Transverse colon (tissue), 4 donors: Measurements from ENCODE around the gene IL1RAPL1. TPM values are rescaled to one million over a fixed set of nuclear protein-coding genes. Genes with fewer than 3 reads are reported as not detected.

Source experiments
- DNase-seq: peaks from one replicate; pipeline ENCODE4 v3.0.0-alpha.2; 2019
- H3K27ac ChIP-seq, 4 donors: fragments of 200-600 bp; sonication (generic); 2 replicates each; pipeline ENCODE4 v1.5.1; 2016 to 2018; ENCODE audit warnings: inconsistent platforms in 4 of 4
- H3K27me3 ChIP-seq: fragments of 200-600 bp; sonication (generic); 2 replicates; pipeline ENCODE4 v1.5.1; 2017; ENCODE audit warnings: inconsistent platforms
- H3K36me3 ChIP-seq, 4 donors: fragments of 200-600 bp; sonication (generic); 2 replicates each; pipeline ENCODE4 v1.5.1; 2017 to 2019; ENCODE audit warnings: inconsistent platforms in 4 of 4
- H3K4me1 ChIP-seq, 4 donors: fragments of 200-600 bp; sonication (generic); 2 replicates each; pipeline ENCODE4 v1.5.1; 2017 to 2020; ENCODE audit warnings: inconsistent platforms in 4 of 4
- H3K4me3 ChIP-seq, 4 donors: fragments of 200-600 bp; sonication (generic); 1 replicate in 1 of 4; 2 replicates in 3 of 4; pipeline versions ENCODE4 v1.5.1 to v1.6.1; 2017 to 2019; ENCODE audit warnings: inconsistent platforms in 4 of 4
- H3K9me3 ChIP-seq, 2 donors: fragments of 200-600 bp; sonication (generic); 2 replicates each; pipeline ENCODE4 v1.5.1; 2017 to 2019; ENCODE audit warnings: inconsistent platforms in 2 of 2
- CTCF ChIP-seq, 5 experiments: fragments of 200-600 bp in 3 of 5; fragments of 450-650 bp in 2 of 5; sonication (generic) in 3 of 5; IDR thresholded peaks; 1 replicate in 2 of 5; 2 replicates in 3 of 5; pipeline ENCODE4 v1.5.1; 2016 to 2017; ENCODE audit warnings: antibody characterized with exemption in 5 of 5, inconsistent platforms in 3 of 5, mild to moderate bottlenecking in 2 of 5, moderate library complexity in 1 of 5
- EP300 ChIP-seq: sonication (generic); formaldehyde crosslinking; IDR thresholded peaks from one replicate; pipeline ENCODE4 v1.6.1; 2017; ENCODE audit warnings: antibody characterized with exemption, low read depth
- POLR2A ChIP-seq: fragments of 450-650 bp; IDR thresholded peaks from one replicate; pipeline ENCODE4 v1.6.1; 2016; ENCODE audit warnings: antibody characterized with exemption, mild to moderate bottlenecking, moderate library complexity
- POLR2AphosphoS5 ChIP-seq, 3 donors: sonication (generic); formaldehyde crosslinking; IDR thresholded peaks; one replicate each; pipeline ENCODE4 v1.6.1; 2016; ENCODE audit warnings: antibody characterized with exemption in 3 of 3
- WGBS, 2 donors: methylation state at CpG; one replicate each; pipeline ENCODE4 v1.1.5; 2018; ENCODE audit warnings: low coverage in 1 of 2; 5-methylcytosine and 5-hydroxymethylcytosine counted together
- in situ Hi-C, 4 donors: fragments of 200-750 bp; cut with MboI; loops; one replicate each; pipeline versions ENCODE4 v1.15.0 to v1.15.1; 2017; ENCODE audit warnings: low sequenced_read_pairs in 3 of 4, low pct_ligation_motif_present in 1 of 4, low pct_unique_long_range_greater_than_20kb in 1 of 4
- intact Hi-C: fragments of 100-400 bp; cut with DNase I; formaldehyde crosslinking; loops from one replicate; pipeline ENCODE4 v1.15.1; 2023; ENCODE audit warnings: low total_unique reads
- total RNA-seq, 4 donors: library from RNA; depleted of rRNA; stranded (reverse); fragments of >200 nt; gene quantifications; one replicate each; pipeline ENCODE4 v1.1.0, GENCODE V29; 2016

Gene IL1RAPL1
- total RNA-seq, 4 donors from 2014 or later = 0.14 to 0.32 (median 0.20) TPM; not detected in 1

GRCh38 chrX:28960063-28960462, 372.8 kb downstream of the IL1RAPL1 start:
- no peak for DNase-seq

GRCh38 chrX:28966331-28966730, 379.1 kb downstream of the IL1RAPL1 start:
- Histone ChIP-seq H3K36me3 (no peaks in the 10 kb centered on the region), H3K27me3 (no peaks in the 10 kb centered on the region), H3K9me3 (no peaks in the 10 kb centered on the region), H3K4me1 (no peaks in the 10 kb centered on the region), H3K4me3 (no peak overlapping the region), H3K27ac (no peak overlapping the region)
- in situ Hi-C loops (no loop called here), intact Hi-C loops (no loop called here)
- DNase-seq = no peak
- 32 to 39% methylated on average over 3 of the region's 3 CpGs for WGBS, 2 donors
- TF ChIP-seq EP300 = no peak
- no peak for TF ChIP-seq CTCF (IDR thresholded peaks at IDR 0.05)

More at GRCh38 chrX:28960063-28960462, 372.8 kb downstream of the IL1RAPL1 start:
- intact Hi-C loops (no loop called here), in situ Hi-C loops (no loop called here)
- no peaks in the 10 kb centered on the region for H3K36me3 ChIP-seq
- WGBS, 2 donors = 65 to 79% methylated on average over 3 to 4 of the region's 4 CpGs
- H3K27ac ChIP-seq = no peak overlapping the region
- H3K27me3 ChIP-seq = no peaks in the 10 kb centered on the region
- no peaks in the 10 kb centered on the region for H3K9me3 ChIP-seq
- no peak overlapping the region for H3K4me3 ChIP-seq
- TF ChIP-seq CTCF (IDR thresholded peaks at IDR 0.05) (no peak), EP300 (no peak), POLR2AphosphoS5 (IDR thresholded peaks at IDR 0.05) (no peak), POLR2A (no peak)
- no peaks in the 10 kb centered on the region for H3K4me1 ChIP-seq

GRCh38 chrX:28969126-28969525, 381.9 kb downstream of the IL1RAPL1 start:
- no peaks in the 10 kb centered on the region for H3K36me3 ChIP-seq
- no peaks in the 10 kb centered on the region for H3K9me3 ChIP-seq
- no peak for DNase-seq
- H3K27ac ChIP-seq = no peak overlapping the region
- H3K4me1 ChIP-seq = no peaks in the 10 kb centered on the region
- H3K27me3 ChIP-seq = no peaks in the 10 kb centered on the region
- no peak for TF ChIP-seq EP300
- TF ChIP-seq POLR2AphosphoS5 (IDR thresholded peaks at IDR 0.05) = no peak
- no peak for TF ChIP-seq POLR2A
- no peak for TF ChIP-seq CTCF (IDR thresholded peaks at IDR 0.05)
- no peak overlapping the region for H3K4me3 ChIP-seq
- in situ Hi-C loops = no loop called here
- intact Hi-C loops = no loop called here

DNA sequence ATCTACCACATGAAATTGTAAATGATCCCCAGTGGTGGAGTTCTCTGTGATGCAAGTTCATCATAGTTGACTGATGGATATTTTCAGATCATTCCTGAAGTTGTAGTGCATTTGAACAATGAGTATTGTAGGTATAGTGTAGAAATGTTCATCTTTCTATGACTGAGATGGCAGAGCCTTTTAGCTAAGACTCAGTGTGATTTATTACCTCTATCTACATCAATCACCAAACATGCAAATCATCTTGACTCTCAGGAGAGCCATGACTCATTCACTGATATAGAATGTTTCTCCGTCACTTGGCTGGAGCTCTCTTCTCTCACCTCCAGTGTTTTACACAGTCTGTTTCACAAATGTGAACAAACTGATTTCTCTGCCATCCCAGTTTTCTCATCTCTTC, 392.6 kb downstream of the IL1RAPL1 start:
- TF ChIP-seq POLR2A (no peak), POLR2AphosphoS5 (IDR thresholded peaks at IDR 0.05) (no peak), EP300 (no peak), CTCF (IDR thresholded peaks at IDR 0.05) (no peak)
- H3K27ac ChIP-seq = no peak overlapping the region
- intact Hi-C loops = no loop called here
- no peaks in the 10 kb centered on the region for H3K27me3 ChIP-seq
- no peaks in the 10 kb centered on the region for H3K36me3 ChIP-seq
- H3K4me1 ChIP-seq = no peaks in the 10 kb centered on the region
- in situ Hi-C loops = no loop called here
- 70% methylated on average over 1 of the region's 1 CpG; no CpG with 5 or more reads in 1 of the 2 donors for WGBS, 2 donors
- H3K9me3 ChIP-seq = no peaks in the 10 kb centered on the region
- H3K4me3 ChIP-seq = no peak overlapping the region
- DNase-seq = no peak
